HCT116 (cell line): ENCODE results near the gene DLEC1. TPM values are rescaled to one million over a fixed set of nuclear protein-coding genes. Genes with fewer than 3 reads are reported as not detected.

ENCODE experiments used
- ATAC-seq: fragments of 200-7000 bp; cut with Tn5 transposase; 2 replicates; pipeline ENCODE4 v1.9.1; 2020; ENCODE audit warnings: mild to moderate bottlenecking, moderate library complexity
- BruUV-seq: library from RNA; stranded (reverse); fragments of 400-500 nt; replicated peaks from 2 replicates; lab custom pipeline; 2021; lab: Mats Ljungman, UMichigan
- CTCF ChIA-PET: fragments of 300-600 bp; sonication (Branson Sonifier 250); formaldehyde crosslinking; loops from one replicate; lab custom pipeline; 2021; ENCODE audit warnings: antibody characterized with exemption; lab: Charles Lee
- POLR2A ChIA-PET: fragments of 300-600, 350-600 bp; sonication (Branson Sonifier 250); formaldehyde crosslinking; loops from one replicate; lab custom pipeline; 2021; ENCODE audit warnings: antibody characterized with exemption; lab: Charles Lee
- RAD21 ChIA-PET, 2 experiments: fragments of 300-600 bp; sonication (Branson Sonifier 250); formaldehyde crosslinking; loops; one replicate each; lab custom pipeline; 2023; ENCODE audit warnings: low total read pairs in 2 of 2; ENCODE audit not compliant: uncharacterized antibody in 2 of 2, unreplicated experiment in 2 of 2, low non-redundant PET in 1 of 2; lab: Charles Lee
- DNase-seq: peaks from one replicate; pipeline ENCODE4 v3.0.0-alpha.2; 2010; ENCODE audit warnings: low read depth, low spot score
- H2AFZ ChIP-seq: fragments of 200-600 bp; shearing (Covaris generic), sonication (generic); 2 replicates; pipeline ENCODE4 v1.6.1; 2017; ENCODE audit warnings: low read depth, mixed run types, mixed read lengths, antibody characterized with exemption, low read length; ENCODE audit not compliant: poor library complexity, severe bottlenecking
- H3K27ac ChIP-seq: 2 replicates; pipeline ENCODE4 v1.5.1; 2012; ENCODE audit warnings: low read depth, low read length
- H3K27me3 ChIP-seq: fragments of 200-600 bp; sonication (generic); 2 replicates; pipeline ENCODE4 v1.6.1; 2016; ENCODE audit warnings: mixed run types, low read length, mixed read lengths; ENCODE audit not compliant: insufficient read depth
- H3K36me3 ChIP-seq, 2 experiments: fragments of 200-500 bp in 1 of 2; fragments of 200-600 bp in 1 of 2; sonication (Bioruptor generic) in 1 of 2; sonication (generic) in 1 of 2; 2 replicates each; pipeline versions ENCODE4 v1.5.1 to v1.6.1; 2014 to 2016; ENCODE audit warnings: low read length in 2 of 2, inconsistent platforms in 1 of 2, mixed read lengths in 1 of 2, mixed run types in 1 of 2; ENCODE audit not compliant: insufficient read depth in 2 of 2, control insufficient read depth in 1 of 2
- H3K4me1 ChIP-seq, 2 experiments: fragments of 200-600 bp in 1 of 2; sonication (generic) in 1 of 2; 2 replicates each; pipeline versions ENCODE4 v1.5.1 to v1.6.1; 2012 to 2017; ENCODE audit warnings: low read length in 2 of 2, inconsistent platforms in 1 of 2, mild to moderate bottlenecking in 1 of 2, mixed read lengths in 1 of 2, mixed run types in 1 of 2, moderate library complexity in 1 of 2; ENCODE audit not compliant: insufficient read depth in 2 of 2, control insufficient read depth in 1 of 2
- H3K4me2 ChIP-seq: fragments of 200-600 bp; sonication (generic); 2 replicates; pipeline ENCODE4 v1.6.1; 2017; ENCODE audit warnings: mixed run types, low read length, mixed read lengths
- H3K4me3 ChIP-seq, 2 experiments: fragments of 200-600 bp in 1 of 2; sonication (generic) in 1 of 2; replicated peaks in 1 of 2; 2 replicates each; pipeline ENCODE4 v1.5.1; 2011 to 2016; ENCODE audit warnings: low read length in 2 of 2, control low read depth in 1 of 2, low read depth in 1 of 2, mild to moderate bottlenecking in 1 of 2, mixed read lengths in 1 of 2, mixed run types in 1 of 2
- H3K79me2 ChIP-seq: fragments of 200-600 bp; sonication (generic); 2 replicates; pipeline ENCODE4 v1.6.1; 2017; ENCODE audit warnings: mild to moderate bottlenecking, mixed run types, low read length, moderate library complexity, mixed read lengths; ENCODE audit not compliant: insufficient read depth
- H3K9ac ChIP-seq: fragments of 200-600 bp; sonication (generic); 2 replicates; pipeline ENCODE4 v1.6.1; 2016; ENCODE audit warnings: low read length, mixed read lengths
- H3K9me2 ChIP-seq: fragments of 200-600 bp; sonication (generic), shearing (Covaris generic); 2 replicates; pipeline ENCODE4 v1.6.1; 2017; ENCODE audit warnings: mixed run types, mild to moderate bottlenecking, moderate library complexity; ENCODE audit not compliant: insufficient read depth
- H3K9me3 ChIP-seq, 2 experiments: fragments of 200-500 bp in 1 of 2; fragments of 200-600 bp in 1 of 2; sonication (Bioruptor generic) in 1 of 2; sonication (generic) in 1 of 2; 2 replicates each; pipeline ENCODE4 v1.6.1; 2014 to 2017; ENCODE audit warnings: low read length in 2 of 2, mixed read lengths in 2 of 2, inconsistent platforms in 1 of 2, low read depth in 1 of 2, mild to moderate bottlenecking in 1 of 2, mixed run types in 1 of 2, moderate library complexity in 1 of 2; ENCODE audit not compliant: control insufficient read depth in 1 of 2, insufficient read depth in 1 of 2
- H4K20me1 ChIP-seq: fragments of 200-600 bp; sonication (generic), shearing (Covaris generic); 2 replicates; pipeline ENCODE4 v1.6.1; 2017; ENCODE audit warnings: mixed run types, mild to moderate bottlenecking, moderate library complexity; ENCODE audit not compliant: insufficient read depth
- CTCF ChIP-seq, 3 experiments: fragments of 200-600 bp in 1 of 3; sonication (generic) in 1 of 3; IDR thresholded peaks in 2 of 3; conservative IDR thresholded peaks in 1 of 3; 2 replicates each; pipeline ENCODE4 v1.5.1; 2012 to 2017; ENCODE audit warnings: low read depth in 2 of 3, low read length in 2 of 3, antibody characterized with exemption in 1 of 3, borderline replicate concordance in 1 of 3, control low read depth in 1 of 3, mild to moderate bottlenecking in 1 of 3, mixed read lengths in 1 of 3, mixed run types in 1 of 3, moderate library complexity in 1 of 3; ENCODE audit not compliant: insufficient read depth in 1 of 3
- MAX ChIP-seq: IDR thresholded peaks from 2 replicates; pipeline ENCODE4 v1.6.1; 2012
- POLR2AphosphoS5 ChIP-seq: IDR thresholded peaks from 2 replicates; pipeline ENCODE4 v1.6.1; 2011; ENCODE audit warnings: mild to moderate bottlenecking, low read depth, low read length, moderate library complexity
- REST ChIP-seq: IDR thresholded peaks from 2 replicates; pipeline ENCODE4 v1.6.1; 2012; ENCODE audit warnings: low read depth
- YY1 ChIP-seq: IDR thresholded peaks from 2 replicates; pipeline ENCODE4 v1.6.1; 2011; ENCODE audit warnings: low read length, low read depth, moderate library complexity, mild to moderate bottlenecking; ENCODE audit not compliant: insufficient replicate concordance; ENCODE audit errors: extremely low read depth
- intact Hi-C: fragments of 100-400 bp; cut with micrococcal nuclease; formaldehyde crosslinking; loops from 2 replicates; pipeline ENCODE4 v1.10.0; 2022
- total RNA-seq: library from RNA; stranded (reverse); gene quantifications from one replicate; pipeline ENCODE4 v1.2.1, GENCODE V29; 2021; ENCODE audit not compliant: unreplicated experiment

Gene DLEC1
- total RNA-seq, 1 experiment from 2014 or later, result 0.61 TPM

- Histone ChIP-seq H3K9ac (no peak overlapping the region), H3K36me3 (no peaks in the 10 kb centered on the region), H3K4me1 (peaks cover 11 to 46% of the 10 kb centered on the region in 2 experiments), H3K9me3 (no peaks in the 10 kb centered on the region), H3K27ac (no peak overlapping the region), H4K20me1 (no peaks in the 10 kb centered on the region), H3K27me3 (no peaks in the 10 kb centered on the region), H3K4me3 (no peak overlapping the region), H3K9me2 (no peaks in the 10 kb centered on the region), H3K79me2 (no peaks in the 10 kb centered on the region), H2AFZ (peak overlapping the region; percentile 77), H3K4me2 (peak overlapping the region; percentile 15; the same call in 1 of the 2 replicates)
- intact Hi-C loops, result loop anchor here (1.0 kb wide), 1 partner anchor 23 kb away; no protein-coding TSS in a partner anchor
- DNase-seq (peak; percentile 79), ATAC-seq (peak; percentile 66)
- no TSS peak for BruUV-seq
- ChIA-PET CTCF (interaction anchor here (0.6 to 1.6 kb wide), 17 partner anchors 9 to 301 kb away, joined by 3 to 24 read pairs (median 4); no protein-coding TSS in a partner anchor), POLR2A (interaction anchor here (0.9 to 1.0 kb wide), 2 partner anchors 22 to 26 kb away, joined by 3 read pairs; no protein-coding TSS in a partner anchor), RAD21 (interaction anchor here (0.7 to 1.1 kb wide), 2 partner anchors 133 to 141 kb away, joined by 3 to 6 read pairs; no protein-coding TSS in a partner anchor)
- peak; percentile 63 for TF ChIP-seq YY1
- TF ChIP-seq REST, result no peak
- TF ChIP-seq CTCF (IDR thresholded peaks at IDR 0.05 in 2 of 3, conservative IDR thresholded peaks at IDR 0.05 in 1 of 3; ENCODE audit: borderline replicate concordance in 1 of 3, insufficient read depth in 1 of 3, low read depth in 2 of 3, low read length in 2 of 3), result peak in 2 of 3 experiments; percentile 90 to 97; a peak in 4 of 6 replicates
- TF ChIP-seq MAX, result no peak
- TF ChIP-seq POLR2AphosphoS5, result 0 out of 2 replicates have a peak, but pooled peaks have one; percentile 17
These were observed 42.2 kb upstream of the DLEC1 start for GRCh38 chr3:37996785-37997301.
